HG03139 (cell line): ENCODE data around the gene GPT2.

Experiments used
- ATAC-seq: cut with Tn5 transposase; IDR thresholded peaks from one replicate; pipeline ENCODE4 v1.9.1; 2021; ENCODE audit not compliant: unreplicated experiment

The GPT2 gene

DNA sequence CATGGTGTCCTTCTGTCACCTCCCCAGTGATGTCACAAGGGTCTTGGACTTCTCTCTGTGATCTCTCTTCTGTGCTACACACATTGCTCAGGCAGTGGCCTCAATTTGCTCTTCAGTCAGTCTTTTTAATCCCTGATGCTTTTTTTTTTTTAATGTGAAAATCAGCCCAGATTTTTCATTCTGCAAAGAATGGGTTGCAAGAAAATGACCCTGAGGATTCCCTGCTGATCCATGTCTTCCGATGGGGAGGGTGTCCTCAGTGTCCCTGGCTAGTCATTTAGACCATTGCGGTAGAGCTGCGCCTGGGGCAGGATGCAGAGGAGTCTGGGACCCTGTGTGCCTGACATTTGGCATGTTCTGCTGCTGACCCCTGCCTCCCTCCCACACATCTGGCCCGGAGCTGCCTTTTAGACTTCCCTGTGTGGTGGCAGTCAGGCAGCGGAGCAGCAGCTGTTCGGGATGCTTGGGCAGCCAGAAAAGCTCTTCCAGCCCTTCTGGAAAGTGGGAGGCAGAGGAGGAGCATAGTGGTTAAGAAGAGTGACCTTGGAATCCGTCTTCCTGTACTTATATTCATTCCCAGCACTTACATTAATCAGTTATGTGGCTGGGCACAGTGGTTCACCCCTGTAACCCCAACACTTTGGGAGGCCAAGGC, 12.3 kb downstream of the GPT2 start:
- no peak for ATAC-seq

DNA sequence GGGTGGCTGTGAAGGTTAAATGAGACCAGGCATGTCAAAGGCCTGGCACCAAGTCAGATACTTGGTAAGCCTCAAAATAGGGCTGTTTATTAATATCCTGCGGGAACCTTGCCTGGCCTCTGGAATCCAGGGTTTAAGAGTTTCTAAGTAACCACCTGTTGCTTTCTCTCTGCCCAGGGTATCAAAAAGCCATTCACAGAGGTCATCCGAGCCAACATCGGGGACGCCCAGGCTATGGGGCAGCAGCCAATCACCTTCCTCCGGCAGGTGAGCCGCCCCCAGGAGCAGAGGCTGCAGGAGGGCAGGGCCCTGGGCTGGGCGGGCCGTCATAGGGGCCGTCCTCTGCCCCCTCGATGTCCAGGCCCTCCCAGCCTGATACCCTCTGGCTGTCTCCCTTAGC, 13.3 kb downstream of the GPT2 start:
- ATAC-seq = no peak

DNA sequence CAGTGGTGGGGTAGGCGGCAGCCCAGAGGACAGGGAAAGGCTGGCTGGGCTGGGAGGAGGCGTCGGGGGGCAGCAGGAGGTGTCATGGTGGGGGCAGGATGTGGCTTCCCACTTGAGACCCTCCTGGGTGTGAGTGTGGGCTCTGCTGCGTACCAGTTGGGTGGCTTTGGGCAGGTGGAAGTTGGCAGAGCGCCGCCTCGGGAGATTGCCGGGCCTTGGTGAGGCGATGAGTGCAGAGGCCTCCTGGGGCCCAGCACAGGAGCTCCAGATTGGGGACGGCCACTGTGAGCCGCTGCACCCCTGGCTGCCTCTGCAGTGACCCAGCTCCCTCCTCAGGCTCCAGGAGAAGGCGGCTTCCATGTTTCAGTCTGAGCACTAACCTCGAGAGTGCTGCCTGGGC, 13.8 kb downstream of the GPT2 start:
- ATAC-seq = no peak

DNA sequence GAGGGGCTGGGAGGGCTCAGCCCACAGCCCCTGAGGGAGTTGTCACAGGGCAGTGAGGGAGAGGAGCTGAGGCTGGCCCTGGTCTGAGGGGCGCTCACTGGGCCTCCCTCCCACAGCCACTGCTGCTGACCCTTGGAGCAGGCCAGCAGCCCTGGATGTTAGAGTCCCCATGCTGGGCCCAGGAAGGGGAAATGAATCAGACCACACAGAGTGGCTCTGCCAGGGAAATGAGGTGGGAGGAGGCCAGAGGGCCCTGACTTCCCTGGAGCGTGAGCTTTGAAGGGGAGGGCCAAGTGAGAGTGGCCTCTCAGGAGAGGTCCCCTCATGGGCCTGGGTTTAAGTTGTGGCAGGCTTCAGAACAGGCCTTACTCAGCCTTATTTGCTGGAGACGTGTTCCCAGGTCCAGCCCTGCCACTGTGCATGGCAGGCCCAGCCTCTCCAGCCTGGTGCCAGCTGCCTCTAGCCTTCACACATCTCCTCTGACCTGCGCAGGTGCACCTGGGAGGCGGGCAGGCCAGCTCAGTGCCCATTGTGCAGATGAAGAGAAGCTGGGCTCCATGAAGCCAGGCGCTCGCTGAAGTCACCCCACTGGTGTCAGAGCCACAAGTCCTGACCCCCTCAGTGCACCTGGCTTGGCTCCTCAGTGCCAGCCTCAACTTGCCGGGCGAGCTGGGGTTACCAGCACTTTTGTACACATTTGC, 15.4 kb downstream of the GPT2 start:
- no peak for ATAC-seq

DNA sequence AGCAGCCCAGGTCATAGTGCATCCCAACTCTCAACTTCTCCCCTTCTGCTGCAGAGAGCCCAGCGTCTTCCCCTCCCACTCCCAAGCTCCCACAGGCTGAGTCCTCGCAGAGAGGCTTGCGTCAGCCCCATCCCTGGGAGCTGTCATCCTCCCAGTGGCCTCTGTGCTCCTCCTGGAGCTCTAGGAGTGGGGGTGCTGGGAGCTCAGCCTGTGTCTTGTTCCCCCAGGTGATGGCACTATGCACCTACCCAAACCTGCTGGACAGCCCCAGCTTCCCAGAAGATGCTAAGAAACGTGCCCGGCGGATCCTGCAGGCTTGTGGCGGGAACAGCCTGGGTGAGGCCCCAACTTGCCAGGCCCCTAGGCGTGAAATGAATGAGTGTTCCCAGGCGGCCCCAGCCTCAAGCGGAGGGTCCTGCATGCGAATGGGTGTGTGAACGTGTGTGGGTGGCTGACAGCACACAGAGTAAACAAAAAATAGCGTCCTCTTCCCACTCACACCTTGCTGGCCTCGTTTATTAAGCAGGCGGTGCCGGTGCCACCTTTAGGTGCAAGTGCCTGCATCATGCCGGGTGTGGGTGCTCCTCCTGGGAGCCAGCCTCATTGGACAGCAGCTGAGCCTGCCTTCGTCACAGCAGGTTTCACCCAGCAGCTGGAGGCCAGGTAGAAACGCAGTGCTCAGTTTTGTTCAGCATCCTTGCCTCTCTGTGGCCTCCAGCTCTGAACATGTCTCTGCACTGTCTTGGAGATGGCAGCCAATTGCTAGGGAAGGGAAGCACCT, 16.5 kb downstream of the GPT2 start:
- no peak for ATAC-seq

DNA sequence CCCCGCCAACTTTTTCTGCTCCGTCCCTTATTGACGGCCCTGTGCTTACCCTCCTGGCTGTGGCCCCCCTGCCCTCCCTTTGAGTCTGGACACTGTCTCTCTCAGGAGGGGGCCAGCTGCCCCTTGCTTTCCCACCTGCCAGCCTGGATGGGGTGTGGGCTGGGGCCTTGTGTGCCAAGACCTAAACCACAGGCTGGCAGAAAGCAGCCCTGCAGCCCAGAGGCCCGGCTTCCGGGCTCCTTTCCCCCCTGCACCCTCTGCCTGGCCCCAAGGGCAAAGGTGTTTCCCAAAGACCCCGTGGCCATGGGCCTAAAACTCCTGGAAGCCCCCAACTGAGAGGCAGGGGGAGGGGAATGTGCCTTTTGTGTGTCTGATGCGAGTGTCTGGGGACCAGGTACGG, 17.5 kb downstream of the GPT2 start:
- ATAC-seq = no peak

DNA sequence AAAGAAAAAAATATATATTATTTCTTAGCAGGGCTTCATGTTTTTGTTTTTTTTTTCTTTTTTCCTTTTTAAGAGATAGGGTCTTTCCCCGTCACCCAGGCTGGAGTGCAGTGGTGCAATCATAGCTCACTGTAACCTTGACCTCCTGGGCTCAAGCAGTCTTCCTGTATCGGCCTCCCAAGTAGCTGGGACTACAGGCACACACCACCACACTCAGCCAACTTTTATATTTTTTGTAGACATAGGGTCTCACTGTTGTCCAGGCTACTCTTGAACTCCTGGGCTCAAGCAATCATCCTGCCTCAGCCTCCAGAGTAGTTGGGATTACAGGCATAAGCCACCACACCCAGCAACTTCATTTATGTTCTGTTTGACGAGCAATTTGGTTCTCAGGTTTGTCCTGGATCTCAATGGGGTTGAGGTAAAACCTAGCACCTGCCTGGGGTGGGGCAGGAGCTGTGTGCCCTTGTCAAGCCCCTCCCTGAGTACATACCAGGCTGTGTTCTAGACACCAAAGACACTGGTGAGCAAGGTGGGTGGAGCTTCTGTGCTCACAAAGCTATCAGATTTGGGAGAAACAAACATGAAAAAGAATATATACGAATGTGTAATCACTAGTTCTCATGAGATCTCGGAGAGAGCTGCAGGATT, 19.2 kb downstream of the GPT2 start:
- no peak for ATAC-seq

DNA sequence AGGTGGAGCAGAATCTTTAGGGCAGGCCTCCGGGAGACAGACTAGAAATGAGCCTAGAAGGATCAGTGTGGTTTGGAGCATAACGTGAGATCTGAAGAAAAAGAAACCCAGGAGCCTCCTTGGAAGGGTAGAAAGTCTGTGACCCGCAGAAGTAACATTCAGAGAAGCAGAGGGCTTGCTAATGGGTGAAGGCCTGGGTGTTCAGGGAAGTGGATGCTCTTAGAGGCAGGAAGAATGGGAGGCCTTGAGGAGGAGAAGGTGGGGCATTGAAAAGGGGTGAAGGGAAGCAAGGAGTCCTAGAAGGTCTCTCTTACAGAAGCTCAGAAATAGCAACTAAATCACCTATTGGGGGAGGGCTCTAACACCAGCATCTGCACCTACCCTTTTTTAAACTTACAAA, 20.3 kb downstream of the GPT2 start:
- ATAC-seq = no peak

DNA sequence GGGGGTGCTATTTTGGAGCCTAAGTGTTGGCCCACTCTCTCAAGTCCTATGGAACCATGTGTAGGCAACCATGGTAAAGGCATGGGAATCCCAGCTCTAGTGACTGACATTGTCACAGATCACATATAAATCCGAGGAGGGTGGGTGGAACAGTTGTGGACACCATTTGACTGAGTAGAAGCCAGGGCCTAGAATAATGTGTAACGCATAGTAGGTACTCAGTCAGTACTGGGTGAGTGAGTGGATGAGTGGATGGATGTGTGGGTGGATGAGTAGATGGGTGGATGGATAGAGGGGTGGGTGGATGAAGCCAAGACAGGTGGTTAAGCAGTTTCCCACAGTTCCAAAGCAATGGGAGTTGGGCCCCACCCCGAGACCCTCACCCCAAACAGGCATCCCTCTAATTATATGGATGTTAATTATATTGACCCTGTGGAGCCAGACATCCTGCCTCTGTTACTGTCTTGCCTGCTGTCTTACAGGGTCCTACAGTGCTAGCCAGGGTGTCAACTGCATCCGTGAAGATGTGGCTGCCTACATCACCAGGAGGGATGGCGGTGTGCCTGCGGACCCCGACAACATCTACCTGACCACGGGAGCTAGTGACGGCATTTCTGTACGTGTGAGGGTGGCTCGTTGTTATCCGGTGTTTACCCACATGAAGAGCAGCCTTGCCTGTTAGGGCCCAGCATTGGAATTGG, 22.3 kb downstream of the GPT2 start:
- no peak for ATAC-seq

DNA sequence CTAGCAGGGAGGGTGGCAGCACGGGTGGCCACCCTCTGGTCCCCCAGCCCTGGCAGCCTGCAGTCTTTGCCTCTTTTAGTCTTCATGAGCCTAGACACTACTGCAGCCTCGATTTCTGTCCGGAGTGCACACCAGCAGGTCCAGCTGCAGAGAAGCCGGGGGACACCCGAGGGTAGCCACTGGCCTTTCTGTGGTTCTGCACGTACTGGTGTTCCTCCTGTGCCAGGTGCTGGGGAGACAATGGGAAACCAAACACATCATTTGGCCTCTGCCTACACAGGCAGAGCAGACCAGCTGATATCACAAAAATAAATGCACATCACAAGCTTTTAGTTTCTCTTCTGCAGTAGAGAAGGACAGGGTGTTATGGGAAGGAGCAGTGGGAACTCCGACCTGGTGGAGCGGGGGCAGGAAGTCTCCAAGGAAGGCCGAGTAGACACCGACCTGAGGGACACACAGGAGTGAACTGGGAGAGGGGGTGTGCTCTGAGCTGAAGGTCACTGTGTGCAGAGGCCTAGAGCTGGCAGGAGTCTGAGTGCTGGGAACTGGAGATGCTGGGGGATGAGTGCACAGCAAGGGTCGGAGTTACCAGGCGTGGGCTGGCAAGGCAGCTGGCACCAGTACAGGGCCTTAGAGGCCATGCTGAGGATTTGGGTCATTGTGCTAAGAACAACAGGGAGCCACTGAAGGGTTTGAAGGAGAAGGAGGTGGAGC, 23.1 kb downstream of the GPT2 start:
- no peak for ATAC-seq

DNA sequence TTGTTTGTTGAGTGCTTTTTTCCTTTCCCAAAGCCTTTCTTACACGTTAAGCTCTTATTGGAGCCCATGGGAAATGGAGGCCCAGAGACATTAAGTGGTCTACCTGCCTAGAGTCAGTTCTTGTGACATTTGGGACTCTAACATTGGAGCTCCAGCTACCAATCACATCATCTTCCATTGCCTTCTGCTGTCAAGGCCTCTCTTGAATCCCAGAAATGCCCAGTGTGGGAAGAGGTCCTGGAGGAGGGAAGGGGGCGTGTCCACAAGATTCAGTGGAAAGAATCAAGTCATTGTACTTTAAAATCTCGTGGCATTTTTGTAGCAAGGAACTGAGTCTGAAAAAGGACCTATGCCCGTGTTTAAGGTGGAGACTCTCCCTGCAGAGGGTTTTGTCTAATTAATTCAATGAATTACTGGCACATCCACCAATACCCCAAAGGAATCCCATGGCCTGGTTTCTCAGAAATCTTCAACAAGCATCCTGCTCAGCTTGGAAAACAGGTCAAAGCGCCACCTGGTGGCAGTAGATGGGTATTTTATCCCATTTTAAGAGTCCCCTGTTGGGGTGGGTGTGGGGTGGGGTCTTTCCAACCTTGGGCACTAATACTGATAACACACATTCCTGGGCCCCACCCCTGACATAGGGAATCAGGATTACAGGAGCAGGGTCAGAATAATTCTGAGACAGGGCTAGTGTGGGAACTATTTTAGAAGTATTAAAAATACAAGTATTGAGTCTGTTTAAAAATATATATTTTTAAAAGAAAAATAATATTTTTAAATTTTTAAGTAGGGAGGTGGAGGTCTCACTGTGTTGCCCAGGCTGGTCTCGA, 24.6 kb downstream of the GPT2 start:
- no peak for ATAC-seq

DNA sequence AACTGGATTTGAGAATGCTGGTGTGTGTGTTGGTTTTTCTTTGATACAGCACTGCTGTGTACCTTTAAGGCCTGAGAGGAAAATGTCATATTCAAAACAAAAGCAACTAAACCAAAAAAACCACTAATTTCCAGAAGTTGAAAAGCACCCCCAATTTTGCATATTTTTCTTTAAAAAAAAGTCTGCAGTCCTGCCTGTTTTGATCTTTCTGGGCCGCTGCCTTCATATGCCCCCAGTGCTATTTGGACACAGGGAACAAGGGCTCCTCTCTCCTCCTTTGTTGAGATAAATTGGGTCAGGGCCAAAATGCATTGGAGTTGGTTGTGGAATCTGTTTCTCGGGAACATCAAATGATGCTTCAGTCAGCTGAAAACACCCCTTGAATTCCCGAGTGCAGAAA, 26.9 kb downstream of the GPT2 start:
- peak; percentile 39 for ATAC-seq

DNA sequence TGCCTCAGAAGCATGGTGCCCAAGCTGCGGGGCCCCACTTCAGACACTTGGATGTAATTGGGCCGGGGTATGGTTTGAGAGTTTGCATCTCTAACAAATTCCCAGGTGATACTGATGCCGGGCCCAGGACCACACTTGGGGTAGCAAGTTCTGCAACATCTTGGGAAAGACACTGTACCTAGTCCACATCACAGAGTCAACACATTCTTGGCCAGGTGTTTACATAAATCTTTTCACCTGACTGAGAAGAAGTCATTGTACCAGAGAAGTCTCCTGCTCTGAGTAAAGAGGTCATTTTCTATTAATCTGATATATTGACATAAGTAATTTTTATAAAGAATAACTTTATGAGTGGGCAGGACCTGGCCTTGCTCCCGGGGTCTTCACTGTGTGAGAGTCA, 27.5 kb downstream of the GPT2 start:
- no peak for ATAC-seq

DNA sequence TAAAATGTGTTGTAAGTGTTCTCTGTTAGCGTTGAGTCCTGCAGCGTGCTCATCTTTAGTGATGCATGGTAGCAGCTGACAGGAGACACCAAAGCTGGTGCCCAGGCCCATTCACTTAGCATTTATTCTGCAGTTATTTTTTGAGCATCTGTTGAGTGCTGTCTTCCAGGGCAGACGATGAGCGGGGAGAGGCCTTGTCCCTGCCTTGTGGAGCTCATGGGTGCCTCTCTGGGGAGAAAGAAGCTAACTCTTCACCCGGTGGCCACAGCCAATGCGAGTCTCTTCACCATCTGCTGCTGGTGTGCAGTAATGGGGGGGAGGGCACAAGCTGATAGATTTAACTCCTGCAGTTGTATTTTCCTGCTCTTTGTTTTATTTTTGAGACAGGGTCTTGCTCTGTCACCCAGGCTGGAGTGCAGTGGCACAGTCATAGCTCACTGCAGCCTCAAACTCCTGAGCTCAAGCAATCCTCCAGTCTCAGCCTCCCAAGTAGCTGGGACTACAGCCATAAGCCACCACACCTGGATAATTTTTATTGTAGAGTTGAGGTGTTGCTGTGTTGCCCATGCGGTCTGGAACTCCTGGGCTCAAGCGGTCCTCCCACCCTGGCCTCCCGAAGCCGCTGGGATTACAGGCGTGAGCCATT, 30.5 kb downstream of the GPT2 start:
- ATAC-seq = no peak

DNA sequence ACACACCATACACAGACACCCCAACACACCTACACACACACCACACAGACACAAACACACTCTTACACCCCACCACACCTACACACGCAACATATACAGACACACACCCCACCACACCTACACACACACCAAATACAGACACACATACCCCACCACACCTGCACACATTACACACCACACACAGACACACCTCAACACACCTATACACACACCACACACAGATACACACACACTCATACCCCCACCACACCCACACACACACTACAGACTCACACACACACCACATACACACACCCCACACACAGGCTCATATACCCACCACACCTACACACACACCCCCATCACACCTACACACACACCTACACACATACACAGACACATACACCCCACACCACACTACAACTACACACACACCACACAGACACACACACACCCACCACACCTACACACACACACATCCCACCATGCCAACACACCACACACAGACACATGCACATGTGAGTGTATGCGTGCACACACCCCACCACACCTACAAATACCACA, 31.4 kb downstream of the GPT2 start:
- no peak for ATAC-seq

DNA sequence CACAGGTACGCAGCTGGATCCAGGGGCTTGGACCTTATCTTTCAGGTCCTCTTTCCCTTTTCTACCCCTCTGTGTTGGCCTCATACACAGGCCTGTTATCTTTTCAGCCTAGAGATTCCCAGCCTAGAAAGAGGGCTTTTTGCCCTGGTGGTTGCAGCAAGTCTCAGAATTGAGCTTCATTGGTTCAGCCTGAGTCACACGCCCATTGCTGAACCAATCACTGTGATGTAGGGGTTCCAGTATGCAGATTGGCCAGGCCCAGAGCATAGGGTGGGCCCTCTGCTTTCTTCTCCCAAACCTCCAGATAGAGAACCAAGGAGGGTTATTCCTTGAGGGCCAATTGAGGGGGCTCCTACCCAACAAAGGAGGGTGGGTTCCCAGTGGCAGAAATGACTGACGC, 32.8 kb downstream of the GPT2 start:
- ATAC-seq = no peak

DNA sequence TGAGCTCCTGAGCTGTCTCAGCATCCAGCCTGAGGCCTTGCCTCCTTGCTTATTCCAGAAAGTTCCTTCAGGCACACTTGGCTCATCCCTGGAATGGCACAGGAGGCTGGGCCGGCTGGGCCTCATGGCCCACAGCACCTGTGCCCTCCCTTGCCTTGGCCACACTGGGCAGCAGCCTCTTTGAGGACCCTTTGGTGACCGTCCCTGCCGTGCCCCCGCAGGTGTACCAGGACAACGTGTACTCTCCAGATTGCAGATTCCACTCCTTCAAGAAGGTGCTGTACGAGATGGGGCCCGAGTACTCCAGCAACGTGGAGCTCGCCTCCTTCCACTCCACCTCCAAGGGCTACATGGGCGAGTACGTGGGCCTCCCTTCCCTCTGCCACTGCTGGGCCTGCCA, 34.2 kb downstream of the GPT2 start:
- no peak for ATAC-seq

DNA sequence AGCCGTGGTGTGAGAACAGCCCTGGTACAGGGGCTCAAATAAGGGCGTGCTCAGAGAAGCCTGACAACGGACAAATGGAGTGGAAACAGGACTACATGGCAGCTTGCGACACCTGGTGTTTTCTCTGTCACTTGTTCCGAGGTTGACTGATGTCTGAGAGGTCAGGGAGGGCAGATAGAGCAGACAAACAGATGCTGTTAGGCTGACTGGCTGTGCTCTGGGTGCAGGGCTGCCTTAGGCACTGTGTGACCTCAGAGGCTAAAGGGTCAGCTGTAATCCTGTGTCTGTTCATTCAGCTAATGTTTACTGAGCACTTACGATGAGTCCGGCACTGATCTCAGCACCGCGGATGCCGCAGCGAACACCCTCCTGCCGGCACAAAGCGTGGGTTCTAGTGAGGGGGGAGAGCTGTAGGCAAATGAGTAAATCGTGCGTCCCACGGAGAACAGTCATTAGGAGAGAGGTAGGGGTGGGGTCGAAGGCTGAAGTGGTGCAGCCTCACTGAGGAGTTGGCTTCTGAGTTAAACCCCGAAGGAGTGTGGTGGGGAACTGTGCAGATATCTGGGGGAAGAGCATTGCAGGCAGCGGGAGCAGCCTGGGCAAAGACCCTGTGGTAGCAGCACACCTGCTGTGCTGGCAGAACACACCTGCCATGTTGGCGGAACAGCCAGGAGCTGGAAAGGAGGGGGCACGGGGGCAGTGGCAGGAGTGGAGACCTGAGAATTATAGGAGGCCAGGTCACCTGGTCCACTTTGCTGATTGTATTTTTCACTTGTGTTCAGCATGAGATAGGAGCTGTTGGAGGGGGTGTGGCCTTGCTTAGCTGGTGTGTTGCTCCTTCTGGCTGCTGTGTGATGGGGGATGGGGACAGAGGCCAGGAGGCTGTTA, 35.0 kb downstream of the GPT2 start:
- ATAC-seq = peak; percentile 79
